Upper lobe of left lung (tissue), 4 donors: ENCODE data around the gene LAGE3.

Source experiments
- CTCF ChIP-seq, 6 experiments: fragments of 450-650 bp in 4 of 6; fragments of 200-600 bp in 2 of 6; sonication (generic) in 2 of 6; IDR thresholded peaks; one replicate each; pipeline ENCODE4 v1.5.1; 2016 to 2019; ENCODE audit warnings: antibody characterized with exemption in 6 of 6
- EP300 ChIP-seq, 4 donors: sonication (generic); formaldehyde crosslinking; IDR thresholded peaks; one replicate each; pipeline ENCODE4 v1.5.1; 2017; ENCODE audit warnings: antibody characterized with exemption in 4 of 4, control low read depth in 2 of 4
- POLR2A ChIP-seq, 4 donors: fragments of 450-650 bp; IDR thresholded peaks; one replicate each; pipeline ENCODE4 v1.5.1; 2016 to 2017; ENCODE audit warnings: antibody characterized with exemption in 4 of 4, mild to moderate bottlenecking in 2 of 4
- POLR2AphosphoS5 ChIP-seq, 2 donors: sonication (generic); formaldehyde crosslinking; IDR thresholded peaks; one replicate each; pipeline ENCODE4 v1.5.1; 2017; ENCODE audit warnings: antibody characterized with exemption in 2 of 2

- TF ChIP-seq POLR2A (IDR thresholded peaks at IDR 0.05) (no peak), POLR2AphosphoS5 (IDR thresholded peaks at IDR 0.05) (no peak), EP300 (IDR thresholded peaks at IDR 0.05) (no peak), CTCF (IDR thresholded peaks at IDR 0.05) (no peak)
These were observed 40.3 kb upstream of the LAGE3 start for GRCh38 chrX:154519389-154519788.
